RCC 7860 (cell line): ENCODE results near the gene HOPX.
"Not testable (repeated sequence)": the region's sequence is repeated elsewhere in the genome, so short reads cannot be mapped to it uniquely, and the experiment has no call there.

ENCODE experiments used
- DNase-seq: peaks from one replicate; pipeline ENCODE4 v3.0.0-alpha.2; 2015; ENCODE audit warnings: low spot score
- FAIRE-seq: peaks from 2 replicates; lab custom pipeline; 2012; peaks lifted over from hg19 to GRCh38; lab: Jason Lieb, UNC

HOPX gene

DNA sequence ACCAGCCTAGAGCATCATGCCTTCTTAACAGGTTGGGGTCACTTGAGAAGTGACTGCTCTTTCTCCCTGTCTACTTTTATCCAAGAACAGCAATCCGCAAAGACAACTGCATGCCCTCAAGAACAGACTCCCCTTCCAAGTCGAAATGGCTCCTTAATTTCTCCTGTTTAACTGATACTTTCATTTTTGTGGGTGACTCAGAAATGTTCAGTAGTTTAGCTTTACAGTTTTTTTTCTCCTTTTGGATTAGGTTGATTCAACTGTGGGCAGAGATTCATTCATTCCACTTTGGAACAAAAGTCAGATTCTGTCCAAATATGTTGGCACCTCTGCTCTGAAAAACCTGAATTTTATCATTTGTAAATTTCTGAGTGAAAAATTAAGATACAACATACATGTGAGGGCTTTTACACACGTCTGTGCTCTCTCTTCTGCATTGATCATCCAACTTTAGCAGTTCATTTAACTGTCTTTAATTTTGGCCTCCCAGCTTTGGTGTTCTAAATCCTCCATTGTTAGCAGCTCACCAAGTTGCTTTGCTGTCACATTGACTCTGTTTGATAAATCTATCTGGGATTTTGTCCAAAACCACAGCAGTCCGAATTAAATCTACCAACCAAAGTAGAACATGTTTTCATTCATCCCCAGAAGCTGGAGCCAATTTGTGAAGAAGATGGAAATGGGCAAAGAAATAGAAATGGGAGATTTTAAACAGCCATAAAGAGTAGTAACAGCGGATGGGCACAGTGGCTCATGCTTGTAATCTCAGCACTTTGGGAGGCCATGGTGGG, 50.0 kb downstream of the HOPX start:
- FAIRE-seq = peak; percentile 4
- no peak for DNase-seq

DNA sequence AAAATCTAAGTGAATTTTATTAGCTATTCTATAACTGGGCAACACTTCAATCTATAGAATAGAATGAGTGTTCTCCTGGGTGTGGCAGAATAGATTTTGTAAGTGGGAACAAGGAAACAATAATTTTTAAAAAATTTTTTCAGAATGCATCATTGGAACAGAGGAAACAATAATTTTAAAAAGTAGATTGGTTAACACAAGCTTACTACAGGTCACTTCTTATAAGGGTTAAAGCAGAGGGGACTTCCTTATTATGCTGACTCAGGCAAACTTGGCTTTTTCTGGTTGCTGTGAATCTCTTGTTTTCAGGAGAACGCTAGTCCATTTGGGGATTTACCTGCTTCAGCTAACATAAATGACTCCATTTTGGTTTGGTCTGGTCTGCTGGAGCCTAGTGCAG, 52.5 kb downstream of the HOPX start:
- DNase-seq (no peak), FAIRE-seq (no peak)

DNA sequence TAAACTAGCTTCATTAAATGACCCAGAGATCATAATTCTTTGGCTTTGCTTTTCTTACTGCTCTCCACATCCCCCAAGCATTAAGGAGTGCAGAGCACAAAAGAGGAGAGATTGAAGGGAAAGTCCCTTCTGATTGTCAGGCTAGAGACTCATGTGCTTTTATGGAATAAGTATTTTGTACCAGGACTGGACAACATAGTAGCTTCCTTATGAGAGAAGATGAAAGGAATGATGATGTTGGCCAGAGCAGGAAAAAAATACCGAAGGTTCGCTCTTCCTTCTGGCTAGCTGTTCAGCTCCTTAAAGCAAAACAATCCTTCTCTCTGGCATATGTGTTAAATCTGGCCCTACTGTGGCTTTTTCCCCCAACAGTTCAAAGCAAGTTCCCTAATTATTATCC, 53.1 kb downstream of the HOPX start:
- DNase-seq (no peak), FAIRE-seq (no peak)

DNA sequence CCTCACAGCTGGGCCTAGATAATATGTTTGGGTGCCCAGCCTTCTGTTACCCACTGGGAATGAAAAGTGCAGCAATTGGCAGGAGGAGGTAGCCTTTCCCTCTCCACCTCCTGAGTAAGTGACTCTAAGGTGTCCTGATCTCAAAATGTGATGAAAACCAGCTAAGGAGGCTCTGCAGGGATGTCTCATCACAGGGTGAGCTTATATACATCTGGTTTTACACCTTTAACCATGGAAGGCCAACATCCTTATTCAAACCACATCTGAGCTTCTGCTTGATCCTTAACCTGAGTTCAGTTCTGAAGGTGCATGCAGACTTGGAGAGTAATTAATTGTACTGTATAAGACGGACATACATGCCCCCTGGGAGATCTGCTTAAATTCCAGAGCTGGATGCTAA, 53.7 kb downstream of the HOPX start:
- FAIRE-seq (no peak), DNase-seq (no peak)

DNA sequence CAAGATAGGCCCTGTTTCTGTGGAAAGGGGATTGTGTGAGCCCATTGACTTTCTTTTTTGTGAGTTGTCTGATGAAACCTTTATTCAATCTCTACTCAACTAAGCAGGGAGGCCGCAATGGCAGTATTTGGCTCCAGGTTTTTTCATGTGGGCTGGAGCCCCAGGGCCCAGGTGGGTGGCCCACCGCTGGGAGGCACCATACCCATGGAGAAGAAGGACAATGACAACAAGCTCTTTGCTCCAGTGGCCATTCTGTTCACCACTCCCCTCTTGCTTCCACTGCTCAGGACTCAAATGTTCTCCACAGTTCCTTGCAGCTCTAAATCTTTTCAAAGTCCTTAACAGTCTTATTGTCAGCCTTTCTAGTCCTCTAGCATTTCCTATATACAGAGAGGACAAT, 54.1 kb downstream of the HOPX start:
- FAIRE-seq (no peak), DNase-seq (no peak)

DNA sequence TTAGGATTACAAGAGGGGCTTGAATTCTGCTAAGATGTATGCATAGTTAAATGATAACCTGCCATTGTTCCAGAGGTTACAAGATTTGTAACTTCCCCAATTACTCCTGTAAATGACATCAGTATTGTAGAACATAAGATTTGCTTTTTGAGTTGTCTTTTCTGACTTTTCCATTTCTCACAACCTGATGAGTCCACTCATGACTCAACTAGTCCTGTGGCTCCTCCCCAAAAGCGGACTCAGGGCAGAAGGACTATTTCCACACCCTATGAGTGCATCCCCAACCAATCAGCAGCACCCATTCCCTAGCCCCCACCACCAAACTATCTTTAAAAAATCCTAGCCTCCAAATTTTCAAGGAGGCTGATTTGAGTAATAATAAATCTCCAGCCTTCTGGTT, 54.7 kb downstream of the HOPX start:
- FAIRE-seq = no peak
- no peak for DNase-seq

DNA sequence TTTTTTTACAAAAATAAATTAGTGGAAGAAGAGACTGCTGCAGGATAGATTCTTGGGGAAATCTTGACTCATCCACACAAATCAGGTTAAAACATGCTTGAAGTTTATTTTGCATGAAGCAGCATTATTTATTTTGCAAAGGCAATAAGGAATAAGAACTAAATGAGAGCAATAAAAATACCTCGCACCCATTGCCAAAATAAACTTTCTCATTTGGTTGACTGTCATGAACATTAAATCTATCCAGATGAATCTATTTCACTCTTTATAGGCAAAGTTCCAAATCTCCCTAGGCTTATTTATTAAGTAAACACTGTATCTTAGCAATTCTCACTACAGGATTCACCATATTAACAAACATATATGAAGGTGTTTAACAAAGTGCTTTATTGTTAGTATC, 58.9 kb downstream of the HOPX start:
- no peak for DNase-seq
- FAIRE-seq = no peak

DNA sequence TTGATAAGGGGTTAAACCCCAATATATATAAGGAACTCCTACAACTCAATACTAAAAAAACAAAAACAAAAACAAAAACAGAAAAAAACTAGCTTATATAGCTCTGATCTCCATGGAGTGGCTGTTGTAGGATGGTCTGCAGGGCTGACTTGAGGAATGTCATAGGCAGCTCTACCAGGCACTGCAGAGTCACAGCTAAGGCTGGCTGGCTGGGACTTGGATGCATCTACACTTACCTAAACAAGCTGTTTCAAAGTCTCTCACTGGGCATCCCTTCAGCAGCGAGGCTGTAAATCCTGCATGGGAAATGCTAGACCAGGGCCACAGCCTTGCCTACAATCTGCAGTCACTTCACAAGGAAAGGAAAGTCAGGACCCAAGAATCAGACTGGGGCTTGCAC, 61.3 kb downstream of the HOPX start:
- no peak for DNase-seq
- no peak for FAIRE-seq

DNA sequence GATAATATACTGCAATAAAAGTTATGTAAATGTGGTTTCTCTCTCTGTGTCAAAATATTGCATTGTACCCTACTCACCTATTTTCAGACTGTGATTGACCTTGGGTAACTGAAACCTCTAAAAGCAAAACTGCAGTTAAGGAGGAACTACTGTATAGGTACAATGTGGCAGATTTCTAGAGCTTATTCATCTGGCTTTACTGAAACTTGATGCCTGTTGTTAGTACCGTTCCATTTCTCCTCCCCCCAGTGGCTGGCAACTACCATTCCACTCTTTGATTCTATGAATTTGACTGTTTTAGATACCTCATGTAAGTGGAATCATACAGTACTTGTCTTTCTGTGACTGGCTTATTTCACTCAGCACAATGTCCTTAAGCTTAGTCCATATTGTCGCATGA, 61.9 kb downstream of the HOPX start:
- FAIRE-seq (no peak), DNase-seq (no peak)

DNA sequence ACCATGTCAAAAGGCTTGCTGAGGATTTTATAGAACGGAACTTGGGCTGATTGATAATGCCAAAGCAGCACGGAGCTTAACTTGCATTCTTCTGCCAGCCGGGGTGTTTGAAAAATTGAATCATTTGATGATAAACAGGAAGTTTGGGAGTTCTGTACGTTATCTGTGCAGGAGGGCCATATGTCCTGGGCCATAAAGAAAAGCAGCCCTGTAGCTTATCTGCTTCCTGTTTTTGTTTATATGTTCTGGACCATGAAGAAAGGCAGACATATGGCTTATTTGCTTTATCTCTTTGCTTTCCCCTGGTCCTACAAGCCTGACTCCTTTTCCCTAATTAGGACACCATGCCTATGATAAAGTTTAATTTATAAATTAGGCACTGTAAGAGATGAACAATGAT, 62.4 kb downstream of the HOPX start:
- no peak for FAIRE-seq
- no peak for DNase-seq

DNA sequence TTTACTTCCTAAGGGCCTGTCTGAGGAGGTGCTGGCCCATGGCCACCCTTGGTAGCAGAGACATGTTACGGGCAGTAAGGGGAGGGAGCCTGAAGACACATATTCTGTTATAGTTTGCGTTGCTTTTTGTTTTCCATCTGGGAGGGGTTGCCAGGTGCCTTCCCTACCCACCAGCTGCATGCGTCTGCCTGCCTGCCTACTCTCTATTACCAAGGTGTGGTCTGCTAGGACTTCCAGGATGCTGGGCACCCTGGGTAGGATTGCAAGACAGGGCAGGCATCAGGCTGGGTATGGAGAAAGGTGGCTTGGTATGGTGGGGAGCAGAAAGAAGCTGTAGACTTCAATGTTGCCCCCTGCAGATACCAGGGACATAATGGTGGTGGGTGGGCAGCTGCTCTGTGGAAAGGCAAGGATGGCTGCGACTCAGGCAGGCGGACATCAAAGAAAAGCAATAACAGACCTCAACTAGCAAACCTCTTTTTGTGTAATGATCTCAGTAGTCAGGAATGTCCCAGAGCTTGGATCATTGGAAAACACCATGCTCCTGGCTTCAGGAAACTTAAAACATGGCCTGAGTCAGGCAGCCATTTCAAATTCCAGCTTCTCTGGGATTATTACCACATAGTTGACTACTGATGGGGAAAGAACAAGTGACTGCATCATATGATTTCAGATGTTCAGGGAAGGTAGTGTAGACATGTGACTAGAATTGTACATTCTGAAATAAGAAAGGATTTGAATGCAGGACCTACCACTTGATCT, 67.8 kb downstream of the HOPX start:
- DNase-seq = peak; percentile 90
- FAIRE-seq = peak; percentile 88

DNA sequence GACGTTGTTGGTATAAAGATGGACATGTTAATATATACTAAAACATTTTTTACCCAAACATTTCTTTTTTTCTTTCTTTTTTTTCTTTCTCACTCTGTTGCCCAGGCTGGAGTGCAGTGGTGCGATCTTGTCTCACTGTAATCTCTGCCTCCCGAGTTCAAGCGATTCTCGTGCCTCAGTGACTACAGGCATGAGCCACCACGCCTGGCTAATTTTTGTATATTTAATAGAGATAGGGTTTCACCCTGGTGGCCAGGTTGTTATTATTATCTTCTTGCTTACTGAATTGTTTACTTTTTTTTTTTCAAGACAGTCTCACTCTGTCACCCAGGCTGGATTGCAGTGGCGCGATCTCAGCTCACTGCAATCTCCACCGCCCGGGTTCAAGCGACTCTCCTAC, 68.8 kb downstream of the HOPX start:
- no peak for DNase-seq
- peak; percentile 37 for FAIRE-seq

DNA sequence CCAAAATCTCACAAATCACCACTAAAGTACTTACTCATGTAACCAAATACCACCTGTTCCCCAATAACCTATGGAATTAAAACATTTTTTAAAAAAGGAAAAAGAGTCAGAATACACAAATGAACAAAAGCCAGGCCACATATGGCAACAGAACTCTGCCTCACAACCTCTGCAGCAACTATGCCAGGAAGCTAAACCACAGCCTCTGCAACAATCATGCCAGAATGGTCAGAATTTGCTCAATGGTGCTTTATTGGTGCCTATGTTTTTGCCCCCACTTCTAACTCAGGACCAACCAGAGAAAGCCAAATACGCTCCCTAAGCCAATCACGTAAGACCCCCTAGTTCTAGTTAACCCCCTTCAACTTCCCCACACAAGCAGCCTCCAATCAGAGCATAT, 69.6 kb downstream of the HOPX start:
- FAIRE-seq = no peak
- no peak for DNase-seq

DNA sequence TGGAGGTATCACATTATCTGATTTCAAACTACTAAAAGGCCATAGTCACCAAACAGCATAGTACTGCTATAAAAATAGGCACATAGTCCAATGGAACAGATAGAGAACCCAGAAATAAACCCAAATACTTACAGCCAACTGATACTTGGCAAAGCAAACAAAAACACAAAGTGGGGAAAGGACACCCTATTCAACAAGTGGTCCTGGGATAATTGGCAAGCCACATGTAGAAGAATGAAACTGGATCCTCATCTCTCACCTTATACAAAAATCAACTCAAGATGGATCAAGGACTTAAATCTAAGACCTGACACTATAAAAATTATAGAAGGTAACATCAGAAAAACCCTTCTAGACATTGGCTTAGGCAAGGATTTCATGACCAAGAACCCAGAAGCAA, 70.9 kb downstream of the HOPX start:
- not testable (repeated sequence) for FAIRE-seq, DNase-seq

DNA sequence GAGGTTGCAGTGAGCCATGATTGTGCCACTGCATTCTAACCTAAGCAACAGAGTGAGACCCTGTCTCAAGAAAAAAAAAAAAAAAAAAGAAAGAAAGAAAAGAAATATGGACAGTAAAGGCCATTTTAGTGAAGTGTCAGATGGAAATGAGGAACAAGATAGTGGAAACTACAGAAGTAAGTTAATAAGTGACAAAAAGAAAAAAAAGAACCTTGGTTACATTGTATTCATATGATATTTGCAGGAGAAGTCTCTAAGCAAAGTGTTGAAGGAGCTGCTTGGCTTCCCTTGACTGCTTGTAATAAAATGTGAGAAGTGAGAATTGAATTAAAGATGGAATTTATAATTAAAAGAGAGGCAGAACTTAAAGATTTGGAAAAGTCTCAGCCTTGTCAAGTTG, 73.2 kb downstream of the HOPX start:
- DNase-seq (no peak), FAIRE-seq (no peak)

DNA sequence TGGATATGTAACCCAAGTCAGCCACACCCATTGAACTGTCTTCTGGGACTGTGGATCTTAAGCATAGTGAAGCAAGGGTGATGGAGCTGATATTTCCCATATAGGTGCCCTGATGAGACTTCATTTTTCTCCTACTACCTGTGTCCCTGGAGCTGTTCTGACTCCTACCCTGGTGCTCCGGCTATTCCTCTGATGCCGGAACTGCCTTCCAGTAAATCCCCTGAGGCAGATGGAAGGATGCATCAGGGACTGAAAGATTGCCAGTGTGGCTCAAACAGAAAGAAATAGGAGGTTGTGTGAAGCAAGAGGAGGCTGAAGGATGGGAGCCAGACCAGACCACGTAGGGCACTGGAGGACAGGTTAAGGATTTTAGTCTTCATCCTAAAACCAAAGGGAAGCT, 74.7 kb downstream of the HOPX start:
- no peak for DNase-seq
- no peak for FAIRE-seq

DNA sequence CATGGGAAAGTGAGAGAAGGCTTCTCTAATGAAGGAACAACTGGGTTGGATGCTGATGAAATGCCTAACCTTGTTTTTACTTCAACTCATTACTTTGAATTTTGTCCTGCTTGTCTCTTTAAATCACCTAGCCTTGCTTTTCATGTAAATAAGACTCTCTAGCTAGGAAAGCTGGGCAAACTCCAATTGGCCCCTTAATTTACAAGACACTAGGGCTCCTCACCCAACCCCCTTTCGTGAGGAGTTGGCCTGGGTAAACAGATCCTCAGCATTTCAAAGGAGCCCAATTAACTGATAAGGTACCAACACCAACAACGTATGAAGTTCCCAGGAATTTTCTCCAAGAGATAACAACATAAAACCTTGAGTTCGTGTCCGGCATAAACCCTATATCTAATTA, 75.6 kb downstream of the HOPX start:
- DNase-seq, FAIRE-seq: not testable (repeated sequence)

DNA sequence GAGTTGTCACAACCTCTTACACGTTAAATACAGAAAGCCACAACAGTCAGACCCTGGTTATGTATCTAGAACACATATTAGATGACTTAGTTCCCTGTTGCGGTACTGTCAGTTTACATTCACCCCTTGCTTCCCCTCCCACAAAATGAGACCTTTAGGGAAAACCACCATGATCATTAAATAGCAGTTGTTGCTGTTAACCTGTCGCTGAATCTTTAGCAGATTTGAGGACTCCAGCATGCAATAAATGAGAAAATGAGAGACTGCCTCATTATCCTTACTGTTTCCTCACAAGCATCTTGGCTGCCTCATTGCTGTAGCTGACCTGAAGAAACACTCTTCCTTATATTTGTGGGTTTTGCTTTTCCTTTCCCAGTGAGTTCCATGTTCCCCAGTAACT, 77.8 kb downstream of the HOPX start:
- FAIRE-seq = no peak
- DNase-seq = no peak
